ENCODE results near the gene EXD3. TPM values are rescaled to one million over a fixed set of nuclear protein-coding genes. Genes with fewer than 3 reads are reported as not detected.

Gene EXD3
- polyA plus RNA-seq, 1 of the 3 experiments (the other 2 are of a cell fraction): 11.5 TPM

GRCh38 chr9:137431416-137431931 lies 8.5 kb upstream of the EXD3 start (continued):
- no peak for TF ChIP-seq IRF3 (IDR thresholded peaks at IDR 0.05; ENCODE audit: low read depth, low read length)

GRCh38 chr9:137430723-137431415 lies 7.9 kb upstream of the EXD3 start:
- H3F3A ChIP-seq (replicated peaks; ENCODE audit: insufficient read depth): no peaks in the 10 kb centered on the region
- 55% methylated on average over 7 of the region's 27 CpGs for WGBS (ENCODE audit: low lambda C conversion rate)
- H3K79me2 ChIP-seq (ENCODE audit: insufficient read depth): no peaks in the 10 kb centered on the region
- TF ChIP-seq ZBTB33 (IDR thresholded peaks at IDR 0.05; ENCODE audit: borderline replicate concordance, low read depth) (no peak), USF2 (IDR thresholded peaks at IDR 0.05; ENCODE audit: borderline replicate concordance, low read depth, low read length) (no peak), REST (IDR thresholded peaks at IDR 0.05; ENCODE audit: low read depth, low read length) (no peak), FOXM1 (IDR thresholded peaks at IDR 0.05; ENCODE audit: low read depth) (no peak), IRF3 (IDR thresholded peaks at IDR 0.05; ENCODE audit: low read depth, low read length) (no peak), MEF2A (IDR thresholded peaks at IDR 0.05; ENCODE audit: borderline replicate concordance, low read depth) (no peak), POLR2AphosphoS5 (IDR thresholded peaks at IDR 0.05; ENCODE audit: low read depth, low read length) (no peak), SMC3 (IDR thresholded peaks at IDR 0.05; ENCODE audit: low read depth, low read length) (no peak), MAX (IDR thresholded peaks at IDR 0.05; ENCODE audit: low read depth) (no peak), TAF1 (IDR thresholded peaks at IDR 0.05; ENCODE audit: borderline replicate concordance, low read depth, low read length) (no peak)
- no peaks in the 10 kb centered on the region for H4K20me1 ChIP-seq (ENCODE audit: insufficient read depth)
- no peak overlapping the region for H3K4me2 ChIP-seq
- H3K9me3 ChIP-seq: no peaks in the 10 kb centered on the region
- no peaks in the 10 kb centered on the region for H3K9me2 ChIP-seq
- no peak for DNase-seq
- no peaks in the 10 kb centered on the region for H3K36me3 ChIP-seq (replicated peaks in 1 of 2; ENCODE audit: control insufficient read depth in 1 of 2, insufficient read depth in 2 of 2, low read length in 1 of 2)
- POLR2A ChIA-PET: interaction anchor here (0.9 kb wide), 1 partner anchor 128 kb away, joined by 3 read pairs; the partner anchor contains the start of gene NRARP
- no peaks in the 10 kb centered on the region for H3K27me3 ChIP-seq (ENCODE audit: insufficient read depth)
- H3K27ac ChIP-seq (ENCODE audit: low read depth in 2 of 2, low read length in 1 of 2): no peak overlapping the region
- CTCF ChIA-PET: interaction anchor here (0.6 to 7.0 kb wide), 5 partner anchors 7 to 684 kb away, joined by 3 to 27 read pairs (median 5); partner anchors contain the start of genes EXD3 and NOXA1
- peaks cover 3 to 9% of the 10 kb centered on the region in 2 experiments; a peak in 2 of 4 replicates for H3K4me1 ChIP-seq (ENCODE audit: control insufficient read depth in 1 of 2, insufficient read depth in 2 of 2, low read depth in 1 of 2, low read length in 1 of 2)
- no peak overlapping the region for H2AFZ ChIP-seq (ENCODE audit: low read depth)
- H3K9ac ChIP-seq: no peak overlapping the region
- no peak overlapping the region for H3K4me3 ChIP-seq (ENCODE audit: low read depth in 2 of 2, low read length in 1 of 2)

Data from SK-N-SH (cell line).